Endothelial cell of umbilical vein (primary cell): Measurements from ENCODE around the gene SLC30A1.

ENCODE experiments used
- CTCF ChIP-seq, 2 donors: IDR thresholded peaks; 1 replicate in 1 of 2; 2 replicates in 1 of 2; pipeline ENCODE4 v1.5.1; 2011; ENCODE audit warnings: low read length in 2 of 2, mild to moderate bottlenecking in 2 of 2, moderate library complexity in 2 of 2, control low read depth in 1 of 2, inconsistent platforms in 1 of 2, low read depth in 1 of 2; ENCODE audit not compliant: insufficient read depth in 1 of 2; ENCODE audit errors: extremely low read depth in 1 of 2
- JUN ChIP-seq: IDR thresholded peaks from 2 replicates; pipeline ENCODE4 v1.6.1; 2011; ENCODE audit warnings: borderline replicate concordance, low read depth; ENCODE audit not compliant: insufficient read length, insufficient read depth
- MYC ChIP-seq: IDR thresholded peaks from one replicate; pipeline ENCODE4 v1.6.1; 2011; ENCODE audit warnings: mild to moderate bottlenecking, low read depth, low read length
- POLR2A ChIP-seq: IDR thresholded peaks from 2 replicates; pipeline ENCODE4 v1.6.1; 2012; ENCODE audit warnings: low read depth, mild to moderate bottlenecking, control low read depth, low read length
- POLR2AphosphoS5 ChIP-seq: IDR thresholded peaks from 2 replicates; pipeline ENCODE4 v1.6.1; 2012; ENCODE audit warnings: low read depth, mild to moderate bottlenecking, control low read depth, low read length, moderate library complexity; ENCODE audit not compliant: insufficient read depth

- no peak for TF ChIP-seq CTCF (IDR thresholded peaks at IDR 0.05; ENCODE audit: extremely low read depth in 1 of 2, insufficient read depth in 1 of 2, low read depth in 1 of 2, low read length in 2 of 2)
- TF ChIP-seq POLR2A = no peak
- no peak for TF ChIP-seq POLR2AphosphoS5
- TF ChIP-seq MYC = no peak
- no peak for TF ChIP-seq JUN
Observed at GRCh38 chr1:211588711-211589110, 9.8 kb upstream of the SLC30A1 start.
